Neural progenitor cell (in vitro differentiated cells): Measurements from ENCODE around the gene OAS2. TPM values are rescaled to one million over a fixed set of nuclear protein-coding genes. Genes with fewer than 3 reads are reported as not detected.

Source experiments
- DNase-seq: peaks from one replicate; pipeline ENCODE4 v3.0.0-alpha.2; 2016; ENCODE audit warnings: low spot score
- H2AFZ ChIP-seq: fragments of 200-600 bp; sonication (generic); replicated peaks from 2 replicates; pipeline ENCODE4 v1.6.1; 2016; ENCODE audit warnings: antibody characterized with exemption
- H3F3A ChIP-seq: fragments of 200-600 bp; sonication (generic); 2 replicates; pipeline ENCODE4 v1.6.1; 2016; ENCODE audit warnings: antibody characterized with exemption, low read depth
- H3K27ac ChIP-seq: fragments of 200-600 bp; sonication (generic); 2 replicates; pipeline ENCODE4 v1.5.1; 2016; ENCODE audit warnings: mild to moderate bottlenecking
- H3K27me3 ChIP-seq: fragments of 200-600 bp; sonication (generic); 2 replicates; pipeline ENCODE4 v1.6.1; 2016; ENCODE audit warnings: mild to moderate bottlenecking, moderate library complexity
- H3K36me3 ChIP-seq: fragments of 200-600 bp; sonication (generic); 2 replicates; pipeline ENCODE4 v1.5.1; 2016
- H3K4me1 ChIP-seq: fragments of 200-600 bp; sonication (generic); 2 replicates; pipeline ENCODE4 v1.6.1; 2016; ENCODE audit warnings: mixed run types
- H3K4me2 ChIP-seq: fragments of 200-600 bp; sonication (generic); 2 replicates; pipeline ENCODE4 v1.6.1; 2016
- H3K4me3 ChIP-seq: fragments of 200-600 bp; sonication (generic); 2 replicates; pipeline ENCODE4 v1.5.1; 2016
- H3K79me2 ChIP-seq: fragments of 200-600 bp; sonication (generic); 2 replicates; pipeline ENCODE4 v1.6.1; 2016; ENCODE audit warnings: low read depth
- H3K9ac ChIP-seq: fragments of 200-600 bp; sonication (generic); 2 replicates; pipeline ENCODE4 v1.6.1; 2016
- H3K9me3 ChIP-seq: fragments of 200-600 bp; sonication (generic); 2 replicates; pipeline ENCODE4 v1.5.1; 2016; ENCODE audit warnings: low read depth
- H4K20me1 ChIP-seq: fragments of 200-600 bp; sonication (generic); 2 replicates; pipeline ENCODE4 v1.6.1; 2016; ENCODE audit warnings: low read depth
- H3K27ac Mint-ChIP-seq: 3 replicates; pipeline ENCODE4 v1.8.0; 2021; ENCODE audit warnings: mixed read lengths
- H3K27me3 Mint-ChIP-seq: 2 replicates; pipeline ENCODE4 v1.8.0; 2022; ENCODE audit warnings: low read depth, mild to moderate bottlenecking, inconsistent platforms, moderate library complexity, mixed read lengths; ENCODE audit not compliant: insufficient read depth
- H3K36me3 Mint-ChIP-seq: 3 replicates; pipeline ENCODE4 v1.8.0; 2021; ENCODE audit warnings: mixed read lengths
- H3K4me1 Mint-ChIP-seq: 3 replicates; pipeline ENCODE4 v1.8.0; 2021; ENCODE audit warnings: mixed read lengths
- H3K4me3 Mint-ChIP-seq: 3 replicates; pipeline ENCODE4 v1.8.0; 2021; ENCODE audit warnings: mild to moderate bottlenecking, moderate library complexity, mixed read lengths
- H3K9me3 Mint-ChIP-seq: 3 replicates; pipeline ENCODE4 v1.8.0; 2020; ENCODE audit warnings: mixed read lengths
- EZH2 ChIP-seq: fragments of 200-600 bp; sonication (generic); IDR thresholded peaks from 2 replicates; pipeline ENCODE4 v1.6.1; 2017; ENCODE audit warnings: antibody characterized with exemption, mild to moderate bottlenecking, moderate library complexity
- EZH2phosphoT487 ChIP-seq: fragments of 200-600 bp; sonication (generic); IDR thresholded peaks from 2 replicates; pipeline ENCODE4 v1.6.1; 2017; ENCODE audit warnings: antibody characterized with exemption
- total RNA-seq: library from RNA; depleted of rRNA; stranded (reverse); fragments of >200 nt; gene quantifications from 2 replicates; pipeline ENCODE4 v1.2.3, GENCODE V29; 2015; ENCODE audit warnings: low replicate concordance
- TF ChIP-seq, protein P1 (sequence below): fragments of 200-600 bp; sonication (generic); IDR thresholded peaks from 2 replicates; pipeline ENCODE4 v1.5.1; 2017; ENCODE audit warnings: antibody characterized with exemption, mild to moderate bottlenecking

The OAS2 gene
- 0.12 TPM in 1 of 2 replicates, not detected in the other for total RNA-seq

GRCh38 chr12:112978163-112979040, at the start of gene OAS2:
TSS of gene OAS2 (plus strand) at chr12:112978519. CDS start at chr12:112978609, 90 bp downstream.
- no peaks in the 10 kb centered on the region for H3K9me3 ChIP-seq
- DNase-seq, result peak; percentile 14
- H2AFZ ChIP-seq, result peak within 1 kb of the TSS; percentile 99

GRCh38 chr12:112928978-112929377, 49.3 kb upstream of the OAS2 start:
- Histone ChIP-seq H3K79me2 (no peaks in the 10 kb centered on the region), H3K4me3 (no peak overlapping the region), H3K4me1 (peaks cover 15% of the 10 kb centered on the region), H3K9ac (no peak overlapping the region), H4K20me1 (no peaks in the 10 kb centered on the region), H3K36me3 (no peaks in the 10 kb centered on the region), H3K9me3 (no peaks in the 10 kb centered on the region), H3K4me2 (no peak overlapping the region), H3K27me3 (peaks cover 4% of the 10 kb centered on the region), H3F3A (peaks cover 17% of the 10 kb centered on the region), H3K27ac (no peak overlapping the region), H2AFZ (no peak overlapping the region)
- Mint-ChIP-seq H3K4me1 (peaks cover 15% of the 10 kb centered on the region), H3K36me3 (no peaks in the 10 kb centered on the region), H3K27me3 (peaks cover 5% of the 10 kb centered on the region), H3K27ac (no peak overlapping the region), H3K9me3 (peaks cover 12% of the 10 kb centered on the region), H3K4me3 (no peak overlapping the region)
- no peak for TF ChIP-seq EZH2phosphoT487
- TF ChIP-seq EZH2, result no peak
- TF ChIP-seq, protein P1, sequence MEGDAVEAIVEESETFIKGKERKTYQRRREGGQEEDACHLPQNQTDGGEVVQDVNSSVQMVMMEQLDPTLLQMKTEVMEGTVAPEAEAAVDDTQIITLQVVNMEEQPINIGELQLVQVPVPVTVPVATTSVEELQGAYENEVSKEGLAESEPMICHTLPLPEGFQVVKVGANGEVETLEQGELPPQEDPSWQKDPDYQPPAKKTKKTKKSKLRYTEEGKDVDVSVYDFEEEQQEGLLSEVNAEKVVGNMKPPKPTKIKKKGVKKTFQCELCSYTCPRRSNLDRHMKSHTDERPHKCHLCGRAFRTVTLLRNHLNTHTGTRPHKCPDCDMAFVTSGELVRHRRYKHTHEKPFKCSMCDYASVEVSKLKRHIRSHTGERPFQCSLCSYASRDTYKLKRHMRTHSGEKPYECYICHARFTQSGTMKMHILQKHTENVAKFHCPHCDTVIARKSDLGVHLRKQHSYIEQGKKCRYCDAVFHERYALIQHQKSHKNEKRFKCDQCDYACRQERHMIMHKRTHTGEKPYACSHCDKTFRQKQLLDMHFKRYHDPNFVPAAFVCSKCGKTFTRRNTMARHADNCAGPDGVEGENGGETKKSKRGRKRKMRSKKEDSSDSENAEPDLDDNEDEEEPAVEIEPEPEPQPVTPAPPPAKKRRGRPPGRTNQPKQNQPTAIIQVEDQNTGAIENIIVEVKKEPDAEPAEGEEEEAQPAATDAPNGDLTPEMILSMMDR, result peak; percentile 48
- DNase-seq, result no peak

More at GRCh38 chr12:112978163-112979040, at the start of gene OAS2:
- Mint-ChIP-seq H3K9me3 (peaks cover 3% of the 10 kb centered on the region), H3K4me1 (no peaks in the 10 kb centered on the region), H3K36me3 (no peaks in the 10 kb centered on the region), H3K27ac (no peak within 1 kb of the TSS), H3K4me3 (no peak within 1 kb of the TSS), H3K27me3 (no peaks in the 10 kb centered on the region)
- Histone ChIP-seq H4K20me1 (no peaks in the 10 kb centered on the region), H3K27ac (no peak within 1 kb of the TSS), H3K4me2 (no peak within 1 kb of the TSS), H3F3A (peaks cover 5% of the 10 kb centered on the region), H3K4me1 (peaks cover 7% of the 10 kb centered on the region), H3K9ac (no peak within 1 kb of the TSS), H3K36me3 (no peaks in the 10 kb centered on the region), H3K79me2 (no peaks in the 10 kb centered on the region), H3K27me3 (no peaks in the 10 kb centered on the region), H3K4me3 (no peak within 1 kb of the TSS)
- TF ChIP-seq, protein P1, result no peak
- TF ChIP-seq EZH2phosphoT487, result no peak
- no peak for TF ChIP-seq EZH2

GRCh38 chr12:112929715-112930114, 48.6 kb upstream of the OAS2 start:
- TF ChIP-seq, protein P1, result no peak
- no peak for TF ChIP-seq EZH2
- no peak for TF ChIP-seq EZH2phosphoT487
- H3K27ac Mint-ChIP-seq, result no peak overlapping the region
- no peaks in the 10 kb centered on the region for H3K27me3 ChIP-seq

More at GRCh38 chr12:112929715-112930114, 48.6 kb upstream of the OAS2 start:
- Histone ChIP-seq H3K9ac (no peak overlapping the region), H4K20me1 (no peaks in the 10 kb centered on the region), H3F3A (peaks cover 17% of the 10 kb centered on the region), H3K4me3 (no peak overlapping the region), H3K9me3 (no peaks in the 10 kb centered on the region), H3K27ac (no peak overlapping the region), H3K4me2 (no peak overlapping the region), H3K79me2 (no peaks in the 10 kb centered on the region), H3K4me1 (peaks cover 15% of the 10 kb centered on the region), H2AFZ (no peak overlapping the region), H3K36me3 (no peaks in the 10 kb centered on the region)
- peaks cover 15% of the 10 kb centered on the region for H3K4me1 Mint-ChIP-seq
- H3K27me3 Mint-ChIP-seq, result peaks cover 5% of the 10 kb centered on the region
- no peak for DNase-seq
- no peaks in the 10 kb centered on the region for H3K36me3 Mint-ChIP-seq
- H3K9me3 Mint-ChIP-seq, result peaks cover 12% of the 10 kb centered on the region
- H3K4me3 Mint-ChIP-seq, result no peak overlapping the region
